ENCODE results near the gene TEX26.

The TEX26 gene

DNA sequence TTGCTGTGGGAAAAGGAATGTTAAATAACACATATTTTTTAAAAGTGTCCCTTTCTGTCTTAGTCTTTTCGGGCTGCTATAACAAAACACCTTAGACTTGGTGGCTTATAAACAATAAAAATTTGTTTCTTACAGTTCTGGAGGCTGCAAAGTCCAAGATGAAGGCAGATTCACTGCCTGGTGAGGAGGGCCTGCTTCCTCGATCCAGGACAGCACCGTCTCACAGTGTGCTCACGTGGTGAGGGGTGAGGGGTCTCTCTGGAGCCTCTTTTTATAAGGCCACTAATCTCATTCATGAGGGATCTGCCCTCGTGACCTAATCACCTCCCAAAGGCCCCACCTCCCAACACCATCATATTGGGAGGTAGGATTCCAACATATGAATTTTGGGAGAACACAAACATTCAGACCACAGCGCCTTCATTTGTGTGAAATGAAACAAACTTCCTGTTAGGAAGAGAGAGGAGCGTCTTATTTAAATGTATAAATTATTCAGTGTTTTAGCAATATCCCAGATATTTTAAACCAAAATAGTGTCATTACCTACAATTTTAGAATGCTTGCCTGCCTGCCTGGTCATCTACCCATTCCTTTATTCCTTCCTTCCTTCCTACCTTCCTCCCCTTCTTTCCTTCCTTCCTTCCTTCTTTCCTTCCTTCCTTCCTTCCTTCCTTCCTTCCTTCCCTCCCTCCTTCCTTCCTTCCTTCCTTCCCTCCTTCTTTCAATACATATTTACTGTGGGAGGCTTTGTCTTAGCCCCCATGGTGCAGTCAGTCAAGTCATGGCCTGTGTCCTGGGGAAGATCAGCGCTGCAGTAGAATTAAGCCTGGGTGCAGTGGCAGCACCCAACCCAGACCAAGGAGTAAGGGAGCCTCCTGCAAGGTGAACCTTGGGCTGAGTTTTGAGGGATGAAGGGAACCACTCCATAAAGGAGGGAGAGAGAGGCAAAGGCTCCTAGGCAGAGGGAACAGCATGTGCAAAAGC is 84.2 kb downstream of the TEX26 start:
- DNase-seq, result no peak

DNA sequence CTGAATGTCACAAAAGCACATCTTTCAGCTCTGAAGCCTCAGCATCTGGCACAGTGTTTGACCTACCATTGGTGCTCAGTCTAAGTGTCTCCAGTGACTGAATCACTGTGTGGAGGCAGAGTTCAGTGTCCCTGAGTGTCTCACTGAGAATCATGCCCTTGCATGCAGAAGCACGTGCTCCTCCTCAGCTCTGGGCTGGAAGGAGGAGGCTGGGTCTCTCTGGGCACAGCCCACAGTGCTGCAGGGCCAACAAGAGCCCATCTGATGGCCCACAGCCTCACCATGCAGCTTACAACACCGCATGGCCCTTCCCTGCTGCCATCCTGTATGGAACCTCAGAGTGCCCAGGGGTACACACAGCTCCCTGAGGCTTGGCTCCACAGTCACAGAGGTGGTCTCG is 86.1 kb downstream of the TEX26 start:
- DNase-seq, result no peak

- peak; percentile 17 for DNase-seq
These were observed 88.5 kb downstream of the TEX26 start for GRCh38 chr13:31020996-31021395.

GRCh38 chr13:31022288-31022895 is 89.9 kb downstream of the TEX26 start:
- DNase-seq, result no peak

DNA sequence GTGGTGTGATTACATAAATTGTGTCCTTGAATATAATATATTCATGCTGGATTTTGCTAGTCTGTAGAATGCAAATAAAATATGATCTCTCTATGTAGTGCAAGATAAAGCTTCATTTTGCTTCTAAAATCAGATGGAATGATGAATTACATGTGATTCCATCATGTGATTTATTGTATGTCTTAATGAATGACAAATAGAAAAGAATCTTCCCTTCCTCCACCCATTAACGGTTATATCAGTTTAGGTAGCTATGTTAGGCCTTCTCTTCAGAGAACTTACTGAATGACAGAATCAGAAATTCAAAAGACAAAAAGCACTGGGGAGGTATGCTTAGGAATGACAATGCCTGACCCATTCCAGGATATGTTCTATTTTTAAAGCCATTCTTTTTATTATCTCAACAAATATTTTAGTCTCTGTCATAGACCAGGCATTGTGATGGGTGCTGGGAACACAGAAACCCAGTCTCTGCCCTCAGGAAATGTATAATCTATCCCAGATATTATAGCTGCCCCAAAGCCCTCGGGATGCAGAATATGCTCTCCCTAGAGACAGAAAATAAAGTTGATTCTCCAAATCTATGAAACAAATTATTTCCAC is 90.6 kb downstream of the TEX26 start:
- peak; percentile 44 for DNase-seq

Measured in fibroblast of skin of right biceps (primary cell).